ENCODE results near the gene EMILIN1.

Gene EMILIN1

GRCh38 chr2:27078267-27079194 is at the start of gene EMILIN1:
Gene EMILIN1 (plus strand): TSS chr2:27078615. CDS start chr2:27079066, 451 bp downstream.
- DNase-seq (ENCODE audit: low spot score) = peak; percentile 90

GRCh38 chr2:27029051-27029450 is 49.4 kb upstream of the EMILIN1 start:
- no peak for DNase-seq (ENCODE audit: low spot score)

GRCh38 chr2:27032495-27033252 is 45.7 kb upstream of the EMILIN1 start, which contains the start of gene TMEM214:
Gene TMEM214 (plus strand): TSS chr2:27032965. CDS start chr2:27033016, 51 bp downstream.
- DNase-seq (ENCODE audit: low spot score) = peak; percentile 95

GRCh38 chr2:27033253-27033852 is 45.1 kb upstream of the EMILIN1 start:
- no peak for DNase-seq (ENCODE audit: low spot score)

GRCh38 chr2:27038012-27038411 is 40.4 kb upstream of the EMILIN1 start:
- no peak for DNase-seq (ENCODE audit: low spot score)

- DNase-seq (ENCODE audit: low spot score) = no peak
These were observed 39.6 kb upstream of the EMILIN1 start for GRCh38 chr2:27038631-27039339.

- no peak for DNase-seq (ENCODE audit: low spot score)
These were observed 39.0 kb upstream of the EMILIN1 start for GRCh38 chr2:27039426-27039825.

- no peak for DNase-seq (ENCODE audit: low spot score)
These were observed 38.5 kb upstream of the EMILIN1 start for GRCh38 chr2:27039871-27040270.

GRCh38 chr2:27040282-27040681 is 38.1 kb upstream of the EMILIN1 start:
- DNase-seq (ENCODE audit: low spot score) = no peak

GRCh38 chr2:27041752-27042151 is 36.7 kb upstream of the EMILIN1 start:
- no peak for DNase-seq (ENCODE audit: low spot score)

- no peak for DNase-seq (ENCODE audit: low spot score)
These were observed 36.2 kb upstream of the EMILIN1 start for GRCh38 chr2:27042159-27042661.

GRCh38 chr2:27042985-27043634 is 35.3 kb upstream of the EMILIN1 start:
- no peak for DNase-seq (ENCODE audit: low spot score)

- peak; percentile 43 for DNase-seq (ENCODE audit: low spot score)
These were observed 28.8 kb upstream of the EMILIN1 start for GRCh38 chr2:27049422-27050280.

- DNase-seq (ENCODE audit: low spot score) = peak; percentile 88
These were observed 28.0 kb upstream of the EMILIN1 start for GRCh38 chr2:27050281-27050995.

- DNase-seq (ENCODE audit: low spot score) = peak; percentile 99
These were observed 27.2 kb upstream of the EMILIN1 start, which contains the start of gene AGBL5 for GRCh38 chr2:27050996-27051901. Gene AGBL5 (plus strand): TSS chr2:27051668. CDS start chr2:27052959, 1,291 bp downstream.

GRCh38 chr2:27051902-27052645 is 26.3 kb upstream of the EMILIN1 start:
- no peak for DNase-seq (ENCODE audit: low spot score)

GRCh38 chr2:27053321-27053720 is 25.1 kb upstream of the EMILIN1 start:
- DNase-seq (ENCODE audit: low spot score) = no peak

Measured in AG08395 (cell line).